ENCODE data around the gene NCKAP5.

The NCKAP5 gene

DNA sequence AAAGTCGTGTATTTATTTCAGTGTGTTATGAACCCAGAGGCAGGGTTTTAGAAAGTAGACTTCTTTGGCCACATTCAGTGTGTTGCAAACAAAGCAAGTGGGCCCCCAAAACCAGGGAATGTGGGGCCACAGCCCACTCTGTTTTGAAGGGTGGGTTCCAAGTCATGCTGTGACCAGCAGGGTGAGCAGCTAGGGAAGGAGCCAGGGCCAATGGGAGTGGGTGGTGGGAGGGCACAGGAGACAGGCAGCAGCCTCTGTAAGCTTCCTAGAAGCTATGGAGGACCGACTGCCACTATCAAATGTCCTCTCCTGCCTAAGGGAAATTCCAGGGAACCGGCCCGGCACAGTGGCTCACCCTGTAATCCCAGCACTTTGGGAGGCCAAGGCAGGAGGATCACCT is 847.9 kb downstream of the NCKAP5 start:
- TF ChIP-seq SIN3A (IDR thresholded peaks at IDR 0.05; ENCODE audit: borderline replicate concordance, insufficient read depth, low read length) (no peak), FOXP2 (optimal IDR thresholded peaks at IDR 0.05; ENCODE audit: borderline replicate concordance, extremely low read depth, extremely low read length, insufficient read depth) (no peak), POLR2AphosphoS5 (IDR thresholded peaks at IDR 0.05; ENCODE audit: low read depth, low read length) (no peak), TAF1 (IDR thresholded peaks at IDR 0.05; ENCODE audit: borderline replicate concordance, insufficient read depth, low read length) (no peak)
- TF ChIP-seq, protein P1, sequence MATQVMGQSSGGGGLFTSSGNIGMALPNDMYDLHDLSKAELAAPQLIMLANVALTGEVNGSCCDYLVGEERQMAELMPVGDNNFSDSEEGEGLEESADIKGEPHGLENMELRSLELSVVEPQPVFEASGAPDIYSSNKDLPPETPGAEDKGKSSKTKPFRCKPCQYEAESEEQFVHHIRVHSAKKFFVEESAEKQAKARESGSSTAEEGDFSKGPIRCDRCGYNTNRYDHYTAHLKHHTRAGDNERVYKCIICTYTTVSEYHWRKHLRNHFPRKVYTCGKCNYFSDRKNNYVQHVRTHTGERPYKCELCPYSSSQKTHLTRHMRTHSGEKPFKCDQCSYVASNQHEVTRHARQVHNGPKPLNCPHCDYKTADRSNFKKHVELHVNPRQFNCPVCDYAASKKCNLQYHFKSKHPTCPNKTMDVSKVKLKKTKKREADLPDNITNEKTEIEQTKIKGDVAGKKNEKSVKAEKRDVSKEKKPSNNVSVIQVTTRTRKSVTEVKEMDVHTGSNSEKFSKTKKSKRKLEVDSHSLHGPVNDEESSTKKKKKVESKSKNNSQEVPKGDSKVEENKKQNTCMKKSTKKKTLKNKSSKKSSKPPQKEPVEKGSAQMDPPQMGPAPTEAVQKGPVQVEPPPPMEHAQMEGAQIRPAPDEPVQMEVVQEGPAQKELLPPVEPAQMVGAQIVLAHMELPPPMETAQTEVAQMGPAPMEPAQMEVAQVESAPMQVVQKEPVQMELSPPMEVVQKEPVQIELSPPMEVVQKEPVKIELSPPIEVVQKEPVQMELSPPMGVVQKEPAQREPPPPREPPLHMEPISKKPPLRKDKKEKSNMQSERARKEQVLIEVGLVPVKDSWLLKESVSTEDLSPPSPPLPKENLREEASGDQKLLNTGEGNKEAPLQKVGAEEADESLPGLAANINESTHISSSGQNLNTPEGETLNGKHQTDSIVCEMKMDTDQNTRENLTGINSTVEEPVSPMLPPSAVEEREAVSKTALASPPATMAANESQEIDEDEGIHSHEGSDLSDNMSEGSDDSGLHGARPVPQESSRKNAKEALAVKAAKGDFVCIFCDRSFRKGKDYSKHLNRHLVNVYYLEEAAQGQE (IDR thresholded peaks at IDR 0.05; ENCODE audit: insufficient read depth in 1 of 2, low read depth in 2 of 2, low read length in 2 of 2): no peak

DNA sequence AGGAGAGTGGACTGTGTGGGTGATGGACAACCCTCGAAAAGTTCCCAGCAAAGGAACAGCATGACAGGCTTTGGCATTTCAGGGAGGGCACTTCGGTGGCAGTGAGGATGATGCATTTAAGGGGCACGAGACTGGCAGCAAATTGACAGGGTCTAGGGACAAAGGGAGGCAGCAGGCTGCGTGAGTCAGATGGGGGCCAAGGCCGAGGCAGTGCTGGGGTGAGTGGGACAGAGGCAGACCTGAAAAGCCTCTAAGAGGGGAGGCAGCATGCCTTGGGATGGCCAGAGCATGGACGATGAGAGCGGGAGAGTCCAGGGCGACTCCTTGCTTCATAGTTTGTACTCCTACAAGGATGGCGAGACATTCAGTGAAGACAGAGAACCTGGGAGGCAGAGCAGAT is 848.8 kb downstream of the NCKAP5 start:
- TF ChIP-seq SIN3A (IDR thresholded peaks at IDR 0.05; ENCODE audit: borderline replicate concordance, insufficient read depth, low read length) (no peak), TAF1 (IDR thresholded peaks at IDR 0.05; ENCODE audit: borderline replicate concordance, insufficient read depth, low read length) (no peak), POLR2AphosphoS5 (IDR thresholded peaks at IDR 0.05; ENCODE audit: low read depth, low read length) (no peak), FOXP2 (optimal IDR thresholded peaks at IDR 0.05; ENCODE audit: borderline replicate concordance, extremely low read depth, extremely low read length, insufficient read depth) (no peak)
- TF ChIP-seq, protein P1 (IDR thresholded peaks at IDR 0.05; ENCODE audit: insufficient read depth in 1 of 2, low read depth in 2 of 2, low read length in 2 of 2): no peak

DNA sequence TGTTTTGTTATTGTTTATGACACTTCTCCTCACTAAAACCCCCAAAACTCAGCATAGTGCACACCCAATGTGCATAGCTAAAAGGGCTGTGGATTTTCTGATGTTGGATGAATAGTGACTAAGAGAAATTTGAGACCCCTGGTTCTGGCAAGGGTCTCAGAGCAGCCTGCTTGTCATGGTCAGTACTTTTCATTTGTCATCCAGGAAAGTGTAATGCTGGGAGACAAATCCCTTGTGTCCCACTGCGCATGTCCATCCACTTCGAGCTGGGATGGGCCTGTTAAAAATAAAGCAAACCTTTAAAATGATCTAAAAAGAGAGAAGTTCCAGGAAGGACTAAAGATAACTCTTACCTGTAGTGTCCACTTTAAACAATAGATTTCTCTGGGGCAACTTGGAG is 851.3 kb downstream of the NCKAP5 start:
- no peak for TF ChIP-seq SIN3A (IDR thresholded peaks at IDR 0.05; ENCODE audit: borderline replicate concordance, insufficient read depth, low read length)

- TF ChIP-seq POLR2AphosphoS5 (IDR thresholded peaks at IDR 0.05; ENCODE audit: low read depth, low read length): no peak
- TF ChIP-seq, protein P1 (IDR thresholded peaks at IDR 0.05; ENCODE audit: insufficient read depth in 1 of 2, low read depth in 2 of 2, low read length in 2 of 2): no peak
- TF ChIP-seq SIN3A (IDR thresholded peaks at IDR 0.05; ENCODE audit: borderline replicate concordance, insufficient read depth, low read length): no peak
- no peak for TF ChIP-seq TAF1 (IDR thresholded peaks at IDR 0.05; ENCODE audit: borderline replicate concordance, insufficient read depth, low read length)
- no peak for TF ChIP-seq FOXP2 (optimal IDR thresholded peaks at IDR 0.05; ENCODE audit: borderline replicate concordance, extremely low read depth, extremely low read length, insufficient read depth)
Measured at GRCh38 chr2:132715386-132716351, 852.6 kb downstream of the NCKAP5 start.

GRCh38 chr2:132703396-132703795 is 864.9 kb downstream of the NCKAP5 start:
- TF ChIP-seq SIN3A (IDR thresholded peaks at IDR 0.05; ENCODE audit: borderline replicate concordance, insufficient read depth, low read length) (no peak), FOXP2 (optimal IDR thresholded peaks at IDR 0.05; ENCODE audit: borderline replicate concordance, extremely low read depth, extremely low read length, insufficient read depth) (no peak), TAF1 (IDR thresholded peaks at IDR 0.05; ENCODE audit: borderline replicate concordance, insufficient read depth, low read length) (no peak), POLR2AphosphoS5 (IDR thresholded peaks at IDR 0.05; ENCODE audit: low read depth, low read length) (no peak)
- TF ChIP-seq, protein P1 (IDR thresholded peaks at IDR 0.05; ENCODE audit: insufficient read depth in 1 of 2, low read depth in 2 of 2, low read length in 2 of 2): no peak

Data from PFSK-1 (cell line).